Epithelial cell of prostate (primary cell): Measurements from ENCODE around the gene SEMA3B.
"Not testable (repeated sequence)": the region's sequence is repeated elsewhere in the genome, so short reads cannot be mapped to it uniquely, and the experiment has no call there.

ENCODE experiments used
- DNase-seq: peaks from one replicate; pipeline ENCODE4 v3.0.0-alpha.2; 2011; ENCODE audit warnings: low read depth, low spot score
- H3K27ac ChIP-seq: fragments of 450-650 bp; 2 replicates; pipeline ENCODE4 v1.5.1; 2017; ENCODE audit warnings: mild to moderate bottlenecking

Gene SEMA3B

DNA sequence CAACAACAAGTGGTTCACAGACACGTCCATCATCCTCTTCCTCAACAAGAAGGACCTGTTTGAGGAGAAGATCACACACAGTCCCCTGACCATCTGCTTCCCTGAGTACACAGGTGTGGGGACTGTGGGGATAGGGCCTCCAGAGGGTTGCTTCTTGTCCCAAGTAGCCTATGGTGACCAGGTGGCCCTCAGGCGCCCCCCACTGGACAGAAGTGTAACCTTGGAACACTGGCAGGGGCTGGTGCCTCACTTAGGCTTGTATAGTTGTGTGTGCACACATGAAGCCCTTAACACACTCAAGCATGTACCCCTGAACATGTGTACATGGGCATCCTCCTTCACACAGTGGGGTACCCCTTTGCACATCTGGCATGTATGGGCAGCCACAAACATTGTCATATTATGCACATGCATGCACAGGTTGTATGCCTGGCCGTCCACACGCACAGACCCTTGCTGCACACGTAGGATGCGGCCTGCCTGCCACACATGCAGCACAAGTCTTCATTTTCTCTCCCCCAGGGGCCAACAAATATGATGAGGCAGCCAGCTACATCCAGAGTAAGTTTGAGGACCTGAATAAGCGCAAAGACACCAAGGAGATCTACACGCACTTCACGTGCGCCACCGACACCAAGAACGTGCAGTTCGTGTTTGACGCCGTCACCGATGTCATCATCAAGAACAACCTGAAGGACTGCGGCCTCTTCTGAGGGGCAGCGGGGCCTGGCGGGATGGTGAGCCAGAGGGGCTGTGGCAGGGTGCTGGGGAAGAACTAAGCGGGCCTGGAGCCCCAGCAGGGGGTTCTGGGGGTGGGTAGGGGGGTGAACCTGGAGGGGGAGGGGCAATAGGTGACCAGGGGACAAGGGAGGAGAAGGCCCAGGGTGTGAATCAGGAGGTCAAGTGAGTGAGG, 11.7 kb upstream of the SEMA3B start:
- DNase-seq, result no peak
- no peak overlapping the region for H3K27ac ChIP-seq

DNA sequence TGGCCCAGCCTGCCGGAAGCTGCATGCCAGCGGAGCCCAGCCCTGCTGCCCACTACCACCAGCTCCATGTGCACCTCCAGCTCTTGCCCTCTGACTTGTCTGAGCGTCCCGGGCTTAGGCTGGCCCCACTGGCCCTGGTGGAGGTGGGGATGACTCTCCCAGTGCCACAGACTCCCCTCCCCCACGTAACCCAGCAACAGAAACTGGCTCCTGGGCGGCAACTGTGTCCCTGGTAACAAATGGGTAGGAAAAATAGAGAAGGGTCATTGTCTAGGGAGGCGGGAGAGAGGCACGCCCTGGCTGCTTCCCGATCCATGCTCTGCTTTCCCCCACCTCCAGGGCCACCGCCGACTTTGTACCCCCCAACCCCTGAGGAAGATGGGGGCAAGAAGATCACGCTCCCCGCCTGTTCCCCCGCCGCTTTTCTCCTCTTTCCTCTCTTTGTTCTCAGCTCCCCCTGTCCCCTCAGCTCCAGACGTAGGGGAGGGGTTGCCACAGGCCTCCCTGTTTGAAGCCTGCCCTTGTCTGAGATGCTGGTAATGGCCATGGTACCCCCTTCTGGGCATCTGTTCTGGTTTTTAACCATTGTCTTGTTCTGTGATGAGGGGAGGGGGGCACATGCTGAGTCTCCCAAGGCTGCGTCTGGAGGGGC, 10.8 kb upstream of the SEMA3B start:
- no peak for DNase-seq
- no peak overlapping the region for H3K27ac ChIP-seq

DNA sequence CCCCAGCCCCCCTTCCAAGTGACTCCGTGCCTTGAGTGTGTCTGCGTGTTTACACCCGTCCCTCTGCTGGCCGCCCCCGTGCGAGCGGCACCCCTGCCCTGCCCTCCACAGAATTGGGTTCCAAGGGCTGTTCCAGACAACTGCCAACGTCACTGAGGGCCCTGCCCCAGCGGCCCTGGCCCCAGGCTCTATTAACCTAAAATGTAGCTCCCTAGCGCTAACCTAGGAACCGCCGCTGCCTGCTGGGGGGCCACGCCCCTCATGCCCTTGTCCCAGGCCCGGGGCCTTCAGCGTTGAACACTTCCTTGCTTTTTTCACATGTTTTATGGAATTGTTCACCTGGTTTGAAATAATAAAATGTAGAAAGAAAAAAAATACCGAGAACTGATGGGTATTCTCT, 10.0 kb upstream of the SEMA3B start:
- DNase-seq, result no peak
- H3K27ac ChIP-seq, result peak overlapping the region; percentile 63

DNA sequence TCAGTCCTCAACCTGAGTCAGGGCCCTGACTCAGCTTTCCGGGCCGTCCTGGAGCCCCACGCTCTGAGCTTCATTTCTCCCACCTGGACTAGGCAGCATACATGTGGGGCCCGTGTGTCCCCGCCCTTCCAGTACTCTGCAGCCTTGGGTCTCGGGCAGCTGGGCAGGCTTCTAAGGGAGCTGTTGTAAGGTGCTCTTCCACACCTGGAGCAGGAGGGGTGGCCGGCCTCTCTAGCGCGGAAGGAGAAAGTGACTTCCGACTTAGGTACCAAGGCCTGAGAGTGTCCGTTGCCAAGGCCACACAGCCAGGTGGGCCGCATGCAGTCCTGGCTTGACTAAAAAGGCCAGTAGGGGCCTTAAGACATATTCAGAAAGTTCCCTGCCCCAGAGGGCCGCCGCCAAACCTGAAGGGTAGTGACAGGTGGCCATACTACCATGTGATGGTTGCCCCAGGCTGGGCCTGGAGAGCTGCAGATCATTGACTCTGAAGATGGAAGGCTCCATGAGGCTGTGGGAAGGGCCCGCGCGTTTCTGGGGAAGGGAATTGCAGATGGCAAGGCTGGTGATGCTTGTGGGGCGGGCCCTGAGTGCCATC, 9.4 kb upstream of the SEMA3B start:
- peak overlapping the region; percentile 63 for H3K27ac ChIP-seq
- DNase-seq, result no peak

DNA sequence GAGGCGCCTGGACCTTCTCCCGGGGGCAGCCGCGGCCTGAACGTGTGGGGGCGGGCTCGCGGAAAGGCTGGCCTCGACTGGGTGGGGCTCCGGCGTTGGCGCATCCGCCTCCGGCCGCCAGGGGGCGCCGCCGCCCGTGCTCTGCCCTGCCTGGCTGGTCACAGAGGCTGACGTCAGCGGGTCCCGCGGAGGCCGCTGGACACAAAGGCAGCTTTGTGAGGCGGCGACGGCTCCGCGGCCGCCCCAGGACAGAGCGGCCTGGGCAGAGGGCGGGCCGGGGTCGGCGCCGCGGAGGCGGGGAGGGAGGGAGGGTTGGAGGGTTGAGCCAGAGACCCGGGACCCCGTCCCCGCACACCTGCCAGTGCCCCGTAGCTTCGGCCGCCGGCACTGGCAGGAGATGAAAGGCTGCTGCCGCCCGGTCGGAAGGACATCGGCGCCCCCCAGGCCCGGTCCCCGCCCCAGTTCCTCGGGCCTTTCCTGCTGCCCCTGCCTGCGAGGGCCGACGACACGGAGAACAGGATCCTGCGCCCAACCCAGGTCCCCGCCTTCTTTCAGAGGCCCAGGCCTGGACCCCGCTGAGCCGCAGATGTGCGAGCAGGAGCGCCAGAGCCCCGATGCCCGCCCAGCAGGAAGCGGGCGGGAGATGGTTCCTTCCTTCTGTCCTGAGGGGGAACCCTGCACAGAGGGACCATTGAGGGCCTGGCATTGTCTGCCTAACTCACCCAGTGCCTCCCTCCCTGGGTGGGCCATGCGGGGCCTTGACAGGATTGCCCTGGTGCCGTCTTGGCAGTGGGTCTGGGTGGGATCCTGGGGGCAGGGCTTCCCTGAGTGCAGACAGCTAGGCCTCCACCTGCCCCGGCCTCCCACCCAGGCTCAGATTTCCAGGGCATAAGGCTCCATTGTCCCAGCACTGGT, 8.7 kb upstream of the SEMA3B start:
- H3K27ac ChIP-seq, result peak overlapping the region; percentile 63
- DNase-seq, result no peak

DNA sequence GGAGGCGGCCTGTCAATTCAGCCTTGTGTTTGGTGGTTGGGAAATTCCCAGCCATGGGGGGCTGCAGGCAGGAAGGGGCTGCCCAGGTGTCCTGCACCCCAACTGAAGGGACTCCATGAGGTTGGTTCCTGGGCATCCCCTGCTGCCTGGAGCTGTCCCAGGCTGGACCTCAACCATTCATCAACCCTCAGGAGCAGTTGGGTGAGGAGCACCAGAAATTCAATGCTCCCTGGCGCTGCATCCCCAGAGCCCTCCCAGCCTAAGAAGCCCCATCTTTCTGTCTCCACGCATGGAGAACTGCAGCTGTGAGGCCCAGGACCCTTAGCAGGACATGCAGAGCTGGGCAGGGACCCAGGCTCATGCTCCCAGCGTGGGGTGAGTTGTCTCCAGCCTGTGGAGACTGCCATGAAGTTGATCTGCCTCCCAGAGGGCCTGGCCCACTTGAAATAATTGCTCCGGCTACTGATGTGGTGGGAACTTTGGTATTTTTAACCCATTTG, 8.0 kb upstream of the SEMA3B start:
- no peak for DNase-seq
- peak overlapping the region; percentile 63 for H3K27ac ChIP-seq

DNA sequence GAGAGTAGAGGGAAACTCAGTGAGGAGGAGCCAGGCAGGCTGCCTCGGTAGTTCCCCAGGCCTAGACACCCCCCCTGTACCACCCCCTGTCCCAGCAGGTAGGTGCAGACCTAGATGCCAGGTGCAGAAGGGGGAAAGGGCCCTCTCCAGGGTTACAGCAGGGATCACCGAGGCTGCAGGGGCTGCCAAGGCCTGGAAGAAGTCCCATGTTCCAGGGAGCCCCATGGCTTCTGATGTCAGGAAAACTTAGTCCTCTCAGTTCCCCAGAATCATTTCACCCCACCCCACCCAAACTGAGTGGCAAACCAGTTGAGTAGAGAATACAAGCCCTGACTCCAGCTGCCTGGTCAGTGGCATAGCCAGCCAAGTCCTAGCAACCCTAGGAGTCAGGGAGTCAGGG, 7.4 kb upstream of the SEMA3B start:
- H3K27ac ChIP-seq, result no peak overlapping the region
- DNase-seq, result no peak

DNA sequence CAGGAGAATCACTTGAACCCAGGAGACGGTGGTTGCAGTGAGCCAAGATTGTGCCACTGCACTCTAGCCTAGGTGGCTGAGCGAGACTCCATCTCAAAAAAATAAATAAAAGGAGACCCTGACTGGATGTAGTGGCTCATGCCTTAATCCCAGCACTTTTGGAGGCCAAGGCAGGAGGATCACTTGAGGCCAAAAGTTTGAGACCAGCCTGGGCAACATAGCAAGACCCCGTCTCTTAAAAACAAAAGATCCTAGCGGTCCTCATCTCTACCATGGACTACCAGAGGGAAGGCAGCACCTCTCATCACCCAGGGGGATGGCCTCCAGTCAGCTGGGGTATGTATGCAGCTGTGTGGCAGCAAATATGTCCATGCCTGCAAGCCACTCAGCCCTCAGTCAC, 6.7 kb upstream of the SEMA3B start:
- DNase-seq, H3K27ac ChIP-seq: not testable (repeated sequence)

DNA sequence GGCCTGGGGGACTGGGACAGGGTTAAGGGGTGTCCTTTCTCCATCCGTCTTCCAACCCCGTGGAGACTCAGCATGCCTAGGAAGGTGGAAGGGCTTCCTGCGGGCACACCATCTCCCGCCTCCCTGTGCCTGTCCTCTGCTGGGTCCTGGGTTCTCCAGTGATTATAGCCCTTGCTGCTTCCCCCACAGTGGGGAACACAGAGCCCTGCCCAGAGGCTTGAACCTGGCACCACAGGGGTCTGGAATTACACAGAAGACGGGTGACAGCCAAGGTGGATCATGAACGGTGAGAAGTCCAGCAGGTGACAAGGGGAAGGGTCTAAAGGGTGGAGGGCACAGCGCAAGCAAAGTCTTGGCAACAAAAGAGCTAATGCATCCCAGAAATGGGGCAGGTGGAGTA, 6.2 kb upstream of the SEMA3B start:
- no peak for DNase-seq
- no peak overlapping the region for H3K27ac ChIP-seq

DNA sequence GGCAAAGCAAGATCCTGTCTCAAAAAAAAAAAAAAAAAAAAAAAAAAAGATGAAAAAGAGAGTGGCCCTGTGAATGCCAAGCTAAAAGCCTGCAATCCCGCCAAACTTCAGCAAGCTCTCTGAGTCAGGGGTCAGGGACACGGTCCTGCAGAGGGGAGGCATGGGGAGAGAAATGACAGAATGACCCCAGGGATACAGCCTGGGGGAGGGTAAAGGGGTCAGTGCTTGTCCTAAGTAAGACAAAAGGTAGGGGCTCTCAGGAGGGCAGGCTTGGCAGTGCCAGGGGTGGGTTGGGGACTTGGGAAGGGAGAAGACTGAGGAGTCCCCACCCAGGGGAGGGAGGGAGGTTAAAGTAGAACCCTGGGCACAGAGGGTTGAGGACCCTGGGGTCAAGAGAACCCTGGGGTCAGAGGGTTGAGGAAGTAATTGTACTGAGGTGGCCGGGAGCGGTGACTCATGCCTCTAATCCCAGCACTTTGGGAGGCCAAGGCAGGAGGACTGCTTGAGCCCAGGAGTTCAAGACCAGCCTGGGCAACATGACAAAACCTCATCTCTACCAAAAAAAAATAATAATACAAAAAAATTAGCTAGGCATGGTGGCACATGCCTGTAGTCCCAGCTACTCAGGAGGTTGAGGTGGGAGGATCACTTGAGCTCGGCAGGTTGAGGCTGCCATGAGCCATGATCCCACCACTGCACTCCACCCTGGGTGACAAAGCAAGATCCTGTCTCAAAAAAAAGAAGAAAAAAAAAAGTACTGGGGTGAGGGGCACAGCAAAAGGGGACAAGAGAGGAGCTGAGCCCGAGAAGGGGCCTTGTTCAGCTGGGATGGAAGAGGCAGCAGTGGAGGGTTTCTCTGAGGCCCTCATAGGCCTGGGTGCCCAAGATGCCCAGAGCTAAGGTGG, 5.2 kb upstream of the SEMA3B start:
- no peak for DNase-seq
- peak overlapping the region; percentile 66 for H3K27ac ChIP-seq

DNA sequence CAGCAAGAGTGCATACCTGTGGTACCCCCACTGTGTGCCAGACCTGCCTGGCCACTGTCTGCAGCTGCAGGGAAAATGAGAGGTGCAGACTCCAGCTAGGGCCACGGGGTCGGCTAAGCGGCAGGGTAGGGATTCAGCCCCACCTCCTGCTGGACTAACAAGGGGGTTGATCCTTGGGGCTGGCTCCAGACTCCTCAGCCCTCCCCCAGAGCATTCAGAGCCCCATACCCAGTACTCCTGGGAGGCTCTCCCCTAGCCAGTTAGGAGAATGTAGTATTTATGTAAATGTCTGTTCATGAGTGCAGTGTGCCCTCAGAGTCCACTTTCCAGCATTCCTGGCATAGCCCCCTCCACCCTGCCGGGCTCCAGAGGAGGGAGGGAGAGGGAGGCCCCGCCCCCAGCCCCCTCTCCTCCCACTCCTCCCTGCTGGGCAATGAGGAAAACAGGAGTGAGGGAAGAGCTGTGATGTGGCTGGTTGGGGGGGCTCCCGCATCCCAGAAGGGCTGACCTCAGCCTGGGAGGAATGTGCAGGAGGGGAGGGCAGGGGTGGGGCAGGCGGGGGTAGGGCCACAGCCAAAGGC, 4.5 kb upstream of the SEMA3B start:
- no peak for DNase-seq

DNA sequence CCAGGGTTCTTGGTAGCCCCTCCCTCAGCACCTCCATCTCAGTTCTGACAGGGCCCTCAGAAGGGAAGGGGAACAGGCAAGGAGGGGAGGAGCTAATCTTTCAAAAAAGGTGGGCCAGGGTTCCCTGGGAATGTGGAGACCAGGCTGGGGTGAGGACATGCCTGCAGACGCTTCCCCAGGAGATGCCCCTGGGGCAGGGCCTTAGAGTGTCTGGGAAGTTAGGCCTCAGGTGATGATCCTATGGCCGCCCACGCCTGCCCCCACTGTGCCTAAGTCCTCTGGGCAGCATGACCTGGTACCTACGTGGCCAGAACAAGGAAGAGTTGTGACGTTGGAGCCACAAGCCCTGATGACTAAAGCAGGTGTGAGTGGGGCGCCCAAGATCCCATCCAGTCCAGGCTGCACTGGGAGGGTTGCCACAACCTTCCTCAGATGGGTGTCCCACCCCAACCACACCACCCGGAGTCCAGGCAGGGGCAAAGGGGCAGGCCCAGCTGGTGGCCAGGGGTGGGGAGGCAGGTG, 3.9 kb upstream of the SEMA3B start:
- DNase-seq, result no peak
- peak overlapping the region; percentile 66 for H3K27ac ChIP-seq

More for the DNA sequence above, 4.5 kb upstream of the SEMA3B start:
- H3K27ac ChIP-seq, result peak overlapping the region; percentile 66

DNA sequence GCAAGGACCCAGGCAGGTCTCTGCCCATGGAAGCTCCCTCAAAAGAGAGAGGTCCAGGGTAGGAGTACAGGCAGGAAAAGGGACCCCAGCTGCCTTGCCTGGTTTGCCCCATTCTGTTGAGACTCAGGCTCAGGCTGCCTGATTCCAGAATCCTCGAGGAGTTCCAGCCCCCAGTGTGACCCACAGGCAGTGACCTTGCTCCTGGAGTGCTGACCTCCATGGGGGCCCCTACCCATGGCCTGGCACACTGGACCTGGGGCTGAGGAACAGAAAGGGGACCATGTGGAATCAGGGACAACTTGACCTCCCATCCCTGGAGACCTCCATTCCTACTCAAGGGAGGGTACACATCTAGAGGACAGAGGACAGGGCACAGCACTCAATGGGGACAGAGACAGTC, 3.4 kb upstream of the SEMA3B start:
- DNase-seq, result no peak
- peak overlapping the region; percentile 66 for H3K27ac ChIP-seq

DNA sequence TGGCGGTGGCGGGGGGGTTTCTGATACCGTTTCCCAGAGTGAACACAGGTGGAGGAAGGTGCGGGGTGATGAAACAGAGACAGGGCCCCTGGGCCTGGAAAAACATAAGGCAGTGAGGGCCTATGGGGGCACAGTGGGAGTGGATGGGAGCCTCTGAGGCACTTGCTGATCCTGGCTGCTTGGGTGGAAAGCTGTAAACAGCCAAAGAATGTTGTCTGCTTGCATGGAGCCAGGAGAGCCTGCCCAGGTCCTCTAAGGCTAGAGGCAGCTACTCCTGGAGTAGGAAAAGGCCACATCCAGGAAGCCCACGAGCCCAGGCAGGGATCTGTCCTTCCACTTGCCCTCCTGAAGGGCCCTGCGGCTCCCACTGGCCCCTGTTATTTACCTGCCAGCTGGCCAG, 2.9 kb upstream of the SEMA3B start:
- peak overlapping the region; percentile 66 for H3K27ac ChIP-seq

DNA sequence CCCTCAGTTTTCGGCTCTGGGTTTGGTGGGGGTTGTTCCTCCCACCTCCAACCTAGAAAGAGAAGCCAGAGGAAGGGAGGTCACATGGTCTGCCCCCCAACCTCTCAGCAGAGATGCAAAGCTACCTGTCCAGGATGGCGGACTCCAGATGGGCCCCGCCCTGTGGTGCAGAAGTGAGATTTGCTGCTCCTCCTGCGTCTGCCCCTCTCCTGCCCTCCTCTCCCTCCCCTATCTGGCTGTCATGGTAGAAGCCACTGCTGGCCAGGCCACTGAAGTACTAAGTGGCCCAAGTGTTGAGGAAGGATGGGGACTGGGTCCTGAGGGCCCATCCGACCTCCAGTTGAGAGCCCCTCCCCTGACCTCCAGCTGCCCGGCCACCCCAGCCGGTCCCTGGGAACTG, 2.1 kb upstream of the SEMA3B start:
- no peak overlapping the region for H3K27ac ChIP-seq
- no peak for DNase-seq

More for the DNA sequence above, 2.9 kb upstream of the SEMA3B start:
- no peak for DNase-seq

DNA sequence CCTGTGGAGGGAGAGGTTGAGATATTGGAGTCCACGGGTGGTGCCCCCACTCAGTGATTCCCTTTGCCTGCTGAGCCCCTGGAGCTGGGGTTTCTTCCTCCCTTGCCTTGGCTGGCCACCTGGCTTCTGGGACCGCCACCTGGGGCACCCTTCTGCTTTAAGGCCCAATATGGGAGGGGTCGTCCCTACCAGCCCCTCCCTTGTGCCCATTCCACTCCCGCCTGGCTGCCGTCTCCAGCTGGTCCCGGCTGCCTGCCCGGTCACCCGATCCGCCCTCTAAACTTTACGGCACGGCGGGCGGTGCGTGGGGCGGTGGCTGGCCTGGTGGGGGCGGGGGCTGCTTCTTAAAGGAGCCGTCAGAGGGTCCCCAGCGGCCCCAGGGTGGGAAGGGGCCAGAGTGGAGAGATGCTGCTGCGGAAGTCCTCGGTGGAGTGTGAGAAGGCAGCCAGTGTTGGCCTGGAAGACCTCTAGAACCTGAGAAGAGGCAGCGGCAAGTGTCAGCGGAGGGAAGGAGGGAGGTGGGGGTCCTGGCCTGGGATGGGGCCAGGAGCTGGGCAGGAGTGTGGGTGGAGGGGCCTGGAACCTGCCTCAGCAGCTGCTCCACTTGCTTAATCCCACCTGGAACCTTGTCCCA, 1.6 kb upstream of the SEMA3B start:
- DNase-seq, result no peak
- no peak overlapping the region for H3K27ac ChIP-seq

DNA sequence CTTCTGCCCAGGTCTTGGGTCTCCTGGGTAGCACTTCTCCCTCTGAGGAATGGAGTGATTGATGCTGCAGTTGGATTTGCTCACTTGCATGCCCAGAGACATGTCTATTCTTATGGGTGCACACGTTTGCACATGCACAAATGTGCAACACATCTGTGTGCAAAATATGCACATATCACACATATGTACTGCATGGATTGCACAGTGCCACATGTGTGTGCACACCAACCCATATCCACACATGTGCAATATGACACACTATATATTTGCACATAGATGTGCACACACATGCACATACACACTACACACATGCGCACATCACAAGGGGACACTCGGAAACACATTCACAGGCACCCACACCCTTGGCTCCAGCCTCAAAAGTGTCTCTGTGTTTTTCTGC, 671 bp upstream of the SEMA3B start:
- H3K27ac ChIP-seq, result peak overlapping the region; percentile 74
- no peak for DNase-seq

DNA sequence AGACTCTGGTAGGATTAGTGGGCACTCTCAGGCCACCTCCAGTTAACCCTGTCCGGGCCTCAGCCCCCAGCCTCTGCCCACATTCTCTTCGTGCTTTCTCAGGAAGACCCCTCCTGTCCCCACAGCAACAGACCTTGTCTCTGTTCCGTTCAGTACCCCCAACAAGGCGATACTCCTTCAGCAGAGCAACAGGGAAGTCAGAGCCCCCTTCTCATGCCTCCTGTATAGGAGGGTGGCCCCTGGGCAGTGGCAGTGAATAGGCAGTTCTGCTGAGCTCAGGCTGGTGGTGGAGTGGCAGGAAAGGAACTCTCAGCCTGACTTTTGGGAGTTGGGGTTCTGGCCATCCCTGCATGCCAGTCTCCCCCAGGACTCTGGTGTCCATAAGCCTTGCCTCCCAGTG, 513 bp downstream of the SEMA3B start:
- peak overlapping the region; percentile 74 for H3K27ac ChIP-seq
- DNase-seq, result no peak
